Loucy (cell line): Measurements from ENCODE around the gene PDZRN3.

ENCODE experiments used
- EZH2phosphoT487 ChIP-seq: fragments of 200-600 bp; IDR thresholded peaks from 2 replicates; pipeline ENCODE4 v1.6.1; 2018; ENCODE audit warnings: antibody characterized with exemption, mild to moderate bottlenecking, moderate library complexity, borderline replicate concordance
- TF ChIP-seq, protein P1 (sequence below): fragments of 200-600 bp; sonication (generic); conservative IDR thresholded peaks from 2 replicates; pipeline ENCODE4 v1.5.1; 2014; ENCODE audit warnings: mild to moderate bottlenecking, antibody characterized with exemption, low read length

- TF ChIP-seq, protein P1, sequence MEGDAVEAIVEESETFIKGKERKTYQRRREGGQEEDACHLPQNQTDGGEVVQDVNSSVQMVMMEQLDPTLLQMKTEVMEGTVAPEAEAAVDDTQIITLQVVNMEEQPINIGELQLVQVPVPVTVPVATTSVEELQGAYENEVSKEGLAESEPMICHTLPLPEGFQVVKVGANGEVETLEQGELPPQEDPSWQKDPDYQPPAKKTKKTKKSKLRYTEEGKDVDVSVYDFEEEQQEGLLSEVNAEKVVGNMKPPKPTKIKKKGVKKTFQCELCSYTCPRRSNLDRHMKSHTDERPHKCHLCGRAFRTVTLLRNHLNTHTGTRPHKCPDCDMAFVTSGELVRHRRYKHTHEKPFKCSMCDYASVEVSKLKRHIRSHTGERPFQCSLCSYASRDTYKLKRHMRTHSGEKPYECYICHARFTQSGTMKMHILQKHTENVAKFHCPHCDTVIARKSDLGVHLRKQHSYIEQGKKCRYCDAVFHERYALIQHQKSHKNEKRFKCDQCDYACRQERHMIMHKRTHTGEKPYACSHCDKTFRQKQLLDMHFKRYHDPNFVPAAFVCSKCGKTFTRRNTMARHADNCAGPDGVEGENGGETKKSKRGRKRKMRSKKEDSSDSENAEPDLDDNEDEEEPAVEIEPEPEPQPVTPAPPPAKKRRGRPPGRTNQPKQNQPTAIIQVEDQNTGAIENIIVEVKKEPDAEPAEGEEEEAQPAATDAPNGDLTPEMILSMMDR: no peak
- TF ChIP-seq EZH2phosphoT487: no peak
Observed at GRCh38 chr3:73601011-73601410, 23.7 kb downstream of the PDZRN3 start.
